Neural cell (in vitro differentiated cells): ENCODE data around the gene DSEL. TPM values are rescaled to one million over a fixed set of nuclear protein-coding genes. Genes with fewer than 3 reads are reported as not detected.

ENCODE experiments used
- H2AFZ ChIP-seq: fragments of 200-600, 300-800 bp; sonication (generic), shearing (Covaris generic); 2 replicates; pipeline ENCODE4 v1.6.0; 2014; ENCODE audit warnings: low read depth, mild to moderate bottlenecking, antibody characterized with exemption, low read length, moderate library complexity
- H3F3A ChIP-seq: fragments of 200-600 bp; shearing (Covaris generic); 2 replicates; pipeline ENCODE4 v1.6.1; 2016; ENCODE audit warnings: mild to moderate bottlenecking, moderate library complexity, mixed read lengths, antibody characterized with exemption, low read length; ENCODE audit not compliant: insufficient read depth, poor library complexity, severe bottlenecking
- H3K27ac ChIP-seq: fragments of 200-600, 300-800 bp; sonication (generic), shearing (Covaris generic); 2 replicates; pipeline ENCODE4 v1.5.1; 2014; ENCODE audit warnings: mild to moderate bottlenecking, low read length, moderate library complexity
- H3K27me3 ChIP-seq: fragments of 300-800, 200-600 bp; sonication (generic), shearing (Covaris generic); 2 replicates; pipeline ENCODE4 v1.6.0; 2014; ENCODE audit warnings: mild to moderate bottlenecking, low read depth, low read length, moderate library complexity; ENCODE audit not compliant: insufficient read depth
- H3K36me3 ChIP-seq: fragments of 300-800, 200-600 bp; sonication (generic), shearing (Covaris generic); 2 replicates; pipeline ENCODE4 v1.5.1; 2014; ENCODE audit warnings: mild to moderate bottlenecking, antibody characterized with exemption, low read length, moderate library complexity; ENCODE audit not compliant: insufficient read depth
- H3K4me2 ChIP-seq: fragments of 300-800, 200-600 bp; sonication (generic), shearing (Covaris generic); 2 replicates; pipeline ENCODE4 v1.6.0; 2014; ENCODE audit warnings: mild to moderate bottlenecking, low read length
- H3K4me3 ChIP-seq: fragments of 300-800, 200-600 bp; sonication (generic), shearing (Covaris generic); 2 replicates; pipeline ENCODE4 v1.5.1; 2014; ENCODE audit warnings: mild to moderate bottlenecking, low read length, moderate library complexity
- H3K79me2 ChIP-seq: fragments of 200-600 bp; shearing (Covaris generic); replicated peaks from 2 replicates; pipeline ENCODE4 v1.6.0; 2014; ENCODE audit warnings: mild to moderate bottlenecking, low read length, moderate library complexity; ENCODE audit not compliant: insufficient read depth
- H3K9ac ChIP-seq: fragments of 300-800, 200-600 bp; sonication (generic), shearing (Covaris generic); 2 replicates; pipeline ENCODE4 v1.6.1; 2016; ENCODE audit warnings: mild to moderate bottlenecking, low read length, mixed read lengths
- H3K9me2 ChIP-seq: fragments of 200-600 bp; shearing (Covaris generic); 2 replicates; pipeline ENCODE4 v1.6.1; 2016; ENCODE audit warnings: mild to moderate bottlenecking, low read length, mixed read lengths; ENCODE audit not compliant: insufficient read depth
- H3K9me3 ChIP-seq: fragments of 200-600, 300-800 bp; sonication (generic), shearing (Covaris generic); 2 replicates; pipeline ENCODE4 v1.6.1; 2016; ENCODE audit warnings: mild to moderate bottlenecking, mixed run types, low read length, moderate library complexity, mixed read lengths
- H4K20me1 ChIP-seq: fragments of 200-600 bp; shearing (Covaris generic); 2 replicates; pipeline ENCODE4 v1.6.1; 2016; ENCODE audit warnings: mild to moderate bottlenecking, mixed run types; ENCODE audit not compliant: insufficient read depth
- EP300 ChIP-seq: fragments of 450-650 bp; conservative IDR thresholded peaks from 2 replicates; pipeline ENCODE4 v1.6.1; 2014; ENCODE audit warnings: antibody characterized with exemption, mild to moderate bottlenecking, moderate library complexity; ENCODE audit not compliant: poor library complexity, severe bottlenecking
- EZH2 ChIP-seq: fragments of 200-600, 300-800 bp; shearing (Covaris generic), sonication (generic); IDR thresholded peaks from 2 replicates; pipeline ENCODE4 v1.6.1; 2014; ENCODE audit warnings: antibody characterized with exemption, low read length, borderline replicate concordance, mild to moderate bottlenecking; ENCODE audit not compliant: insufficient read depth, poor library complexity, severe bottlenecking
- MXI1 ChIP-seq: fragments of 450-650 bp; conservative IDR thresholded peaks from 2 replicates; pipeline ENCODE4 v1.6.1; 2014; ENCODE audit warnings: antibody characterized with exemption, mild to moderate bottlenecking; ENCODE audit not compliant: poor library complexity, severe bottlenecking
- POLR2AphosphoS5 ChIP-seq: IDR thresholded peaks from 2 replicates; pipeline ENCODE4 v1.6.1; 2012
- RAD21 ChIP-seq: fragments of 450-650 bp; conservative IDR thresholded peaks from 2 replicates; pipeline ENCODE4 v1.6.1; 2014; ENCODE audit warnings: antibody characterized with exemption, mild to moderate bottlenecking, moderate library complexity
- SMC3 ChIP-seq: fragments of 450-650 bp; conservative IDR thresholded peaks from 2 replicates; pipeline ENCODE4 v1.6.1; 2014; ENCODE audit warnings: antibody characterized with exemption, mild to moderate bottlenecking, moderate library complexity; ENCODE audit not compliant: poor library complexity
- TAF1 ChIP-seq: IDR thresholded peaks from 2 replicates; pipeline ENCODE4 v1.6.1; 2012; ENCODE audit warnings: low read depth
- polyA plus RNA-seq: library from polyadenylated mRNA; depleted of rRNA; stranded (reverse); fragments of >200 nt; gene quantifications from 2 replicates; pipeline ENCODE4 v1.2.3, GENCODE V29; 2014
- TF ChIP-seq, protein P1 (sequence below): fragments of 450-650 bp; IDR thresholded peaks from 2 replicates; pipeline ENCODE4 v1.5.1; 2014; ENCODE audit warnings: antibody characterized with exemption, mild to moderate bottlenecking, moderate library complexity; ENCODE audit not compliant: poor library complexity, severe bottlenecking
- TF ChIP-seq, protein P2 (sequence below): IDR thresholded peaks from 2 replicates; pipeline ENCODE4 v1.6.1; 2012; ENCODE audit warnings: borderline replicate concordance

The DSEL gene
- polyA plus RNA-seq, 1 donor from 2014 or later, result 31.2 TPM

DNA sequence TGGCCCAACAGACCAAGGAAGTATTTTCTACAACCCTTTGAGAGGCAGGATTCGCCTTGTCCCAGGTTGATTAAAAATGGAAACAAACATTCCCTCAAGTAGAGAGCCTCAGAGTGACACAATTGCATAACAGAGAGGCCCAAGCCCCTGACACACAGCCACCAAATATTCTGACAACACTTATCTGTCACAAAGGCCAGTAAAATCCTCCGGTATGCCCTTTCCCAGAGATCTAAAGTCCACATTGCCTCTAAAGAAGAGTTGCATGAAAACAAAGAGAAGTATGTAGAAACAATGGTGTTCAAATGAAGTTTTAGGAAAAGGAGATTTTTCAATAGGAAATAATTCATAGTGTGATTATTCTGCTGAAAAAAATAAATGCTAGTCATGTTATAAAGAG, 32.1 kb downstream of the DSEL start:
- H3K4me3 ChIP-seq, result no peak overlapping the region
- H2AFZ ChIP-seq, result no peak overlapping the region
- H3K79me2 ChIP-seq, result no peaks in the 10 kb centered on the region
- H3K4me2 ChIP-seq, result no peak overlapping the region
- H3K27me3 ChIP-seq, result no peaks in the 10 kb centered on the region
- H3K9me3 ChIP-seq, result no peaks in the 10 kb centered on the region
- H3K36me3 ChIP-seq, result no peaks in the 10 kb centered on the region
- no peaks in the 10 kb centered on the region for H3K9me2 ChIP-seq
- no peak overlapping the region for H3K27ac ChIP-seq
- H4K20me1 ChIP-seq, result no peaks in the 10 kb centered on the region
- no peaks in the 10 kb centered on the region for H3F3A ChIP-seq
- no peak overlapping the region for H3K9ac ChIP-seq
- TF ChIP-seq EP300 (no peak), EZH2 (no peak), SMC3 (no peak), MXI1 (no peak), POLR2AphosphoS5 (no peak), RAD21 (no peak), TAF1 (no peak)
- TF ChIP-seq, protein P1, sequence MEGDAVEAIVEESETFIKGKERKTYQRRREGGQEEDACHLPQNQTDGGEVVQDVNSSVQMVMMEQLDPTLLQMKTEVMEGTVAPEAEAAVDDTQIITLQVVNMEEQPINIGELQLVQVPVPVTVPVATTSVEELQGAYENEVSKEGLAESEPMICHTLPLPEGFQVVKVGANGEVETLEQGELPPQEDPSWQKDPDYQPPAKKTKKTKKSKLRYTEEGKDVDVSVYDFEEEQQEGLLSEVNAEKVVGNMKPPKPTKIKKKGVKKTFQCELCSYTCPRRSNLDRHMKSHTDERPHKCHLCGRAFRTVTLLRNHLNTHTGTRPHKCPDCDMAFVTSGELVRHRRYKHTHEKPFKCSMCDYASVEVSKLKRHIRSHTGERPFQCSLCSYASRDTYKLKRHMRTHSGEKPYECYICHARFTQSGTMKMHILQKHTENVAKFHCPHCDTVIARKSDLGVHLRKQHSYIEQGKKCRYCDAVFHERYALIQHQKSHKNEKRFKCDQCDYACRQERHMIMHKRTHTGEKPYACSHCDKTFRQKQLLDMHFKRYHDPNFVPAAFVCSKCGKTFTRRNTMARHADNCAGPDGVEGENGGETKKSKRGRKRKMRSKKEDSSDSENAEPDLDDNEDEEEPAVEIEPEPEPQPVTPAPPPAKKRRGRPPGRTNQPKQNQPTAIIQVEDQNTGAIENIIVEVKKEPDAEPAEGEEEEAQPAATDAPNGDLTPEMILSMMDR, result no peak
- TF ChIP-seq, protein P2, sequence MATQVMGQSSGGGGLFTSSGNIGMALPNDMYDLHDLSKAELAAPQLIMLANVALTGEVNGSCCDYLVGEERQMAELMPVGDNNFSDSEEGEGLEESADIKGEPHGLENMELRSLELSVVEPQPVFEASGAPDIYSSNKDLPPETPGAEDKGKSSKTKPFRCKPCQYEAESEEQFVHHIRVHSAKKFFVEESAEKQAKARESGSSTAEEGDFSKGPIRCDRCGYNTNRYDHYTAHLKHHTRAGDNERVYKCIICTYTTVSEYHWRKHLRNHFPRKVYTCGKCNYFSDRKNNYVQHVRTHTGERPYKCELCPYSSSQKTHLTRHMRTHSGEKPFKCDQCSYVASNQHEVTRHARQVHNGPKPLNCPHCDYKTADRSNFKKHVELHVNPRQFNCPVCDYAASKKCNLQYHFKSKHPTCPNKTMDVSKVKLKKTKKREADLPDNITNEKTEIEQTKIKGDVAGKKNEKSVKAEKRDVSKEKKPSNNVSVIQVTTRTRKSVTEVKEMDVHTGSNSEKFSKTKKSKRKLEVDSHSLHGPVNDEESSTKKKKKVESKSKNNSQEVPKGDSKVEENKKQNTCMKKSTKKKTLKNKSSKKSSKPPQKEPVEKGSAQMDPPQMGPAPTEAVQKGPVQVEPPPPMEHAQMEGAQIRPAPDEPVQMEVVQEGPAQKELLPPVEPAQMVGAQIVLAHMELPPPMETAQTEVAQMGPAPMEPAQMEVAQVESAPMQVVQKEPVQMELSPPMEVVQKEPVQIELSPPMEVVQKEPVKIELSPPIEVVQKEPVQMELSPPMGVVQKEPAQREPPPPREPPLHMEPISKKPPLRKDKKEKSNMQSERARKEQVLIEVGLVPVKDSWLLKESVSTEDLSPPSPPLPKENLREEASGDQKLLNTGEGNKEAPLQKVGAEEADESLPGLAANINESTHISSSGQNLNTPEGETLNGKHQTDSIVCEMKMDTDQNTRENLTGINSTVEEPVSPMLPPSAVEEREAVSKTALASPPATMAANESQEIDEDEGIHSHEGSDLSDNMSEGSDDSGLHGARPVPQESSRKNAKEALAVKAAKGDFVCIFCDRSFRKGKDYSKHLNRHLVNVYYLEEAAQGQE, result no peak

DNA sequence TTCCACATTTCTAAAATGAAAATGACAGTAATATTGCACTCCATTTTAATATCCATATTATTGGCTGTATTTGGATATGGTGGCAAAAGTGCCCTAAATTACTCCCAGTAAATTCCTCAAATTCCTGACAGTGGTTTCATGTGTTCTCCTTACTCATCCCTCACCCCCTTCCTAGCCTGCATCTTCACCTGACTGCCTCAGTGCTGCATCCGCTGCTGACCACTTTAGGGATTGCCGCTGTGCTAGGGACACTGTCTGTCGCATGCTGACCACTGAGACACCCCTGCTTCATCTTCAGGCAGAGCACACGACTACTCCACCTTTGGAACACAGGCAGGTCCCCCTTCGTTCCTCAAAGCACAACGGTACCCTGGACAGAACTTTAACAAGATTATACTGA, 32.6 kb downstream of the DSEL start:
- Histone ChIP-seq H3K9ac (no peak overlapping the region), H3K36me3 (no peaks in the 10 kb centered on the region), H3K4me2 (no peak overlapping the region), H3K27ac (no peak overlapping the region), H2AFZ (no peak overlapping the region), H3K9me2 (no peaks in the 10 kb centered on the region), H3K27me3 (no peaks in the 10 kb centered on the region), H4K20me1 (no peaks in the 10 kb centered on the region), H3K4me3 (no peak overlapping the region), H3F3A (no peaks in the 10 kb centered on the region), H3K79me2 (no peaks in the 10 kb centered on the region), H3K9me3 (no peaks in the 10 kb centered on the region)
- TF ChIP-seq RAD21, result no peak
- no peak for TF ChIP-seq EZH2
- no peak for TF ChIP-seq TAF1

DNA sequence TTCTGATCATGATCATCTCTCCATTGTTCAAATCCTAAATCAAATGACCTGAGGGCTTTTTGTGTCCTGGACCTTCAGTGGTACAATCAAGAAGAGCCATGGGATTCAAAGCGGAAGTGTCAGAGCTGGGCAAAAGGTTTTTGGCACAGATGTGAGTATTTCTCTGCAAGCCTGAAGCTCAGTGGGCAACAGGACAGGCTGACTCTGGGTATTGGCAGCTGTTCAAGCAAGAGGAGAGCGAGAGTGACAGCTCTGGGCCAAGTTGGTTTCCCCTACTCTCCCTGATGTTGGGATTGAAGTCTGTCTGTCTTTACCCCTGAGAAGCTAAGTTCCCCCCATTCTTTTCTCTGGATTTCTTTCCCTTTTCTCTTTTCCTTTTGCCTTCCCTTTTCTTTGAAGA, 33.3 kb downstream of the DSEL start:
- H3K27me3 ChIP-seq, result no peaks in the 10 kb centered on the region

More for the DNA sequence above, 33.3 kb downstream of the DSEL start:
- no peaks in the 10 kb centered on the region for H3K36me3 ChIP-seq
- H3K9ac ChIP-seq, result no peak overlapping the region
- no peak overlapping the region for H3K4me2 ChIP-seq
- no peaks in the 10 kb centered on the region for H3K79me2 ChIP-seq
- H2AFZ ChIP-seq, result no peak overlapping the region
- no peaks in the 10 kb centered on the region for H3K9me3 ChIP-seq
- TF ChIP-seq SMC3, result no peak
- TF ChIP-seq TAF1, result no peak
- no peak for TF ChIP-seq RAD21
- TF ChIP-seq, protein P2, result no peak
- TF ChIP-seq, protein P1, result no peak
- no peak for TF ChIP-seq EZH2
- no peak for TF ChIP-seq EP300
- TF ChIP-seq POLR2AphosphoS5, result no peak
- no peak for TF ChIP-seq MXI1
- no peak overlapping the region for H3K27ac ChIP-seq
- H3K4me3 ChIP-seq, result no peak overlapping the region
- no peaks in the 10 kb centered on the region for H3F3A ChIP-seq
- no peaks in the 10 kb centered on the region for H3K9me2 ChIP-seq
- H4K20me1 ChIP-seq, result no peaks in the 10 kb centered on the region
